ENCODE data around the gene PLAGL1.
"Not testable (repeated sequence)": the region's sequence is repeated elsewhere in the genome, so short reads cannot be mapped to it uniquely, and the experiment has no call there.

The PLAGL1 gene

GRCh38 chr6:143934331-143934730 is 73.7 kb downstream of the PLAGL1 start:
- no peaks in the 10 kb centered on the region for H3K36me3 ChIP-seq
- TF ChIP-seq CTCF (IDR thresholded peaks at IDR 0.05), result no peak
- no peaks in the 10 kb centered on the region for H3K9me3 ChIP-seq
- no peak overlapping the region for H3K27ac ChIP-seq
- no peak overlapping the region for H3K4me3 ChIP-seq (ENCODE audit: low read depth in 1 of 2, low read length in 1 of 2)
- peaks cover 0 to under 1% of the 10 kb centered on the region in 2 experiments for H3K4me1 ChIP-seq (ENCODE audit: control insufficient read depth in 1 of 2, insufficient read depth in 1 of 2, low read depth in 1 of 2, low read length in 1 of 2)
- H3K27me3 ChIP-seq, result no peaks in the 10 kb centered on the region

GRCh38 chr6:143929975-143930374 is 78.1 kb downstream of the PLAGL1 start:
- H3K4me1 ChIP-seq (ENCODE audit: control insufficient read depth in 1 of 2, insufficient read depth in 1 of 2, low read depth in 1 of 2, low read length in 1 of 2), result no peaks in the 10 kb centered on the region
- H3K4me3 ChIP-seq (ENCODE audit: low read depth in 1 of 2, low read length in 1 of 2), result no peak overlapping the region
- H3K27ac ChIP-seq, result no peak overlapping the region
- no peak for TF ChIP-seq CTCF (IDR thresholded peaks at IDR 0.05)
- H3K9me3 ChIP-seq, result no peaks in the 10 kb centered on the region
- no peaks in the 10 kb centered on the region for H3K36me3 ChIP-seq
- H3K27me3 ChIP-seq, result no peaks in the 10 kb centered on the region

GRCh38 chr6:143928853-143929252 is 79.2 kb downstream of the PLAGL1 start:
- no peak overlapping the region for H3K27ac ChIP-seq
- H3K4me3 ChIP-seq (ENCODE audit: low read depth in 1 of 2, low read length in 1 of 2), result no peak overlapping the region
- H3K27me3 ChIP-seq, result no peaks in the 10 kb centered on the region
- no peak for TF ChIP-seq CTCF (IDR thresholded peaks at IDR 0.05)
- no peaks in the 10 kb centered on the region for H3K9me3 ChIP-seq
- no peaks in the 10 kb centered on the region for H3K36me3 ChIP-seq
- H3K4me1 ChIP-seq (ENCODE audit: control insufficient read depth in 1 of 2, insufficient read depth in 1 of 2, low read depth in 1 of 2, low read length in 1 of 2), result no peaks in the 10 kb centered on the region

GRCh38 chr6:143917026-143917425 is 91.0 kb downstream of the PLAGL1 start:
- H3K4me3 ChIP-seq (ENCODE audit: low read depth in 1 of 2, low read length in 1 of 2); H3K9me3 ChIP-seq; H3K27me3 ChIP-seq; H3K4me1 ChIP-seq (ENCODE audit: control insufficient read depth in 1 of 2, insufficient read depth in 1 of 2, low read depth in 1 of 2, low read length in 1 of 2); H3K36me3 ChIP-seq; H3K27ac ChIP-seq: not testable (repeated sequence)

- H3K36me3 ChIP-seq, result no peaks in the 10 kb centered on the region
- H3K4me3 ChIP-seq (ENCODE audit: low read depth in 1 of 2, low read length in 1 of 2), result no peak overlapping the region
- H3K9me3 ChIP-seq, result no peaks in the 10 kb centered on the region
- H3K4me1 ChIP-seq (ENCODE audit: control insufficient read depth in 1 of 2, insufficient read depth in 1 of 2, low read depth in 1 of 2, low read length in 1 of 2), result no peaks in the 10 kb centered on the region
- TF ChIP-seq CTCF (IDR thresholded peaks at IDR 0.05), result no peak
- no peak overlapping the region for H3K27ac ChIP-seq
- H3K27me3 ChIP-seq, result no peaks in the 10 kb centered on the region
Measured at GRCh38 chr6:143912671-143913070, 95.4 kb downstream of the PLAGL1 start.

GRCh38 chr6:143911028-143911427 is 97.0 kb downstream of the PLAGL1 start:
- no peaks in the 10 kb centered on the region for H3K27me3 ChIP-seq
- H3K36me3 ChIP-seq, result no peaks in the 10 kb centered on the region
- no peak overlapping the region for H3K4me3 ChIP-seq (ENCODE audit: low read depth in 1 of 2, low read length in 1 of 2)
- no peak overlapping the region for H3K27ac ChIP-seq
- TF ChIP-seq CTCF (IDR thresholded peaks at IDR 0.05), result no peak
- no peaks in the 10 kb centered on the region for H3K9me3 ChIP-seq
- H3K4me1 ChIP-seq (ENCODE audit: control insufficient read depth in 1 of 2, insufficient read depth in 1 of 2, low read depth in 1 of 2, low read length in 1 of 2), result no peaks in the 10 kb centered on the region
